ENCODE results near the gene CIBAR2. TPM values are rescaled to one million over a fixed set of nuclear protein-coding genes. Genes with fewer than 3 reads are reported as not detected.

CIBAR2 gene
- not detected in 2 replicates for total RNA-seq

- Histone ChIP-seq H3K4me3 (ENCODE audit: low read depth, low read length) (no peak within 1 kb of the TSS), H3K27me3 (ENCODE audit: control insufficient read depth, insufficient read depth, low read length) (no peaks in the 10 kb centered on the region), H3K36me3 (ENCODE audit: control insufficient read depth, insufficient read depth, low read length) (no peaks in the 10 kb centered on the region)
- TF ChIP-seq CTCF (IDR thresholded peaks at IDR 0.05; ENCODE audit: insufficient read depth, low read length, severe bottlenecking): no peak
- DNase-seq (ENCODE audit: low read depth) (no peak), FAIRE-seq (no peak)
These were observed at the start of gene CIBAR2 for GRCh38 chr16:85112364-85112763. Gene CIBAR2, minus strand, starts transcription at chr16:85112472. Its CDS starts 120 bp downstream, at chr16:85112352.

GRCh38 chr16:85159179-85159980 is 47.1 kb upstream of the CIBAR2 start:
- FAIRE-seq: no peak

GRCh38 chr16:85158743-85159178 is 46.5 kb upstream of the CIBAR2 start:
- no peak for DNase-seq (ENCODE audit: low read depth)
- Histone ChIP-seq H3K4me3 (ENCODE audit: low read depth, low read length) (no peak overlapping the region), H3K36me3 (ENCODE audit: control insufficient read depth, insufficient read depth, low read length) (no peaks in the 10 kb centered on the region), H3K27me3 (ENCODE audit: control insufficient read depth, insufficient read depth, low read length) (peaks cover 2% of the 10 kb centered on the region)
- no peak for TF ChIP-seq CTCF (IDR thresholded peaks at IDR 0.05; ENCODE audit: insufficient read depth, low read length, severe bottlenecking)
- FAIRE-seq: no peak

More at GRCh38 chr16:85159179-85159980, 47.1 kb upstream of the CIBAR2 start:
- H3K4me3 ChIP-seq (ENCODE audit: low read depth, low read length): no peak overlapping the region
- H3K36me3 ChIP-seq (ENCODE audit: control insufficient read depth, insufficient read depth, low read length): no peaks in the 10 kb centered on the region
- no peak for DNase-seq (ENCODE audit: low read depth)
- TF ChIP-seq CTCF (IDR thresholded peaks at IDR 0.05; ENCODE audit: insufficient read depth, low read length, severe bottlenecking): no peak
- H3K27me3 ChIP-seq (ENCODE audit: control insufficient read depth, insufficient read depth, low read length): peaks cover 2% of the 10 kb centered on the region

GRCh38 chr16:85157813-85158742 is 45.8 kb upstream of the CIBAR2 start:
- Histone ChIP-seq H3K27me3 (ENCODE audit: control insufficient read depth, insufficient read depth, low read length) (peaks cover 2% of the 10 kb centered on the region), H3K36me3 (ENCODE audit: control insufficient read depth, insufficient read depth, low read length) (no peaks in the 10 kb centered on the region), H3K4me3 (ENCODE audit: low read depth, low read length) (no peak overlapping the region)
- FAIRE-seq: no peak
- DNase-seq (ENCODE audit: low read depth): no peak
- no peak for TF ChIP-seq CTCF (IDR thresholded peaks at IDR 0.05; ENCODE audit: insufficient read depth, low read length, severe bottlenecking)

- H3K4me3 ChIP-seq (ENCODE audit: low read depth, low read length): no peak overlapping the region
- no peak for FAIRE-seq
- H3K36me3 ChIP-seq (ENCODE audit: control insufficient read depth, insufficient read depth, low read length): no peaks in the 10 kb centered on the region
- DNase-seq (ENCODE audit: low read depth): no peak
- TF ChIP-seq CTCF (IDR thresholded peaks at IDR 0.05; ENCODE audit: insufficient read depth, low read length, severe bottlenecking): no peak
- H3K27me3 ChIP-seq (ENCODE audit: control insufficient read depth, insufficient read depth, low read length): peaks cover 2% of the 10 kb centered on the region
These were observed 45.1 kb upstream of the CIBAR2 start for GRCh38 chr16:85157372-85157771.

All from bronchial epithelial cell (primary cell).